ENCODE data around the gene WDFY3.

Gene WDFY3

DNA sequence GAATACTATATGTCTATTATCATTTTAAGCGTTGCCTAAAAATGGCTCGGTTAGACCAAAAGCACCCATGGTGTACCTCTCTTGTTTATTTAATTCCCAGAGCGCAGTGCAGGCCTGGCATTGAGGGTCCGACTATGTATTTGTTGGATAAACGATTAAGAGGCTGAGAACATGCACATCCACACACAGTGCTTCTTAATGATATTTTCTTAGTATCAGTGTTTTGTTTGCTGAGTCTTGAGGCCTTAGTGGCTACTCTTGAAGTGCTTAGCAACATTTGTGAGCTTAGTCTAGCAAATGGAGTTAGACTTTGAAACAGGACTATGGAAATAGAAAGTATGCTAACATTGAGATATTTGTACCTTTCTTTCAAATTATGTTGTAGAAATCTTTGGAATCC is 339.8 kb downstream of the WDFY3 start:
- no peaks in the 10 kb centered on the region for H3K9me3 Mint-ChIP-seq
- H3K4me1 Mint-ChIP-seq (ENCODE audit: low read depth), result no peaks in the 10 kb centered on the region
- H3K27me3 Mint-ChIP-seq, result no peaks in the 10 kb centered on the region
- no peaks in the 10 kb centered on the region for H3K36me3 Mint-ChIP-seq (ENCODE audit: low read depth)
- H3K4me3 Mint-ChIP-seq, result no peak overlapping the region
- H3K27ac Mint-ChIP-seq, result no peak overlapping the region
- no peak for DNase-seq

DNA sequence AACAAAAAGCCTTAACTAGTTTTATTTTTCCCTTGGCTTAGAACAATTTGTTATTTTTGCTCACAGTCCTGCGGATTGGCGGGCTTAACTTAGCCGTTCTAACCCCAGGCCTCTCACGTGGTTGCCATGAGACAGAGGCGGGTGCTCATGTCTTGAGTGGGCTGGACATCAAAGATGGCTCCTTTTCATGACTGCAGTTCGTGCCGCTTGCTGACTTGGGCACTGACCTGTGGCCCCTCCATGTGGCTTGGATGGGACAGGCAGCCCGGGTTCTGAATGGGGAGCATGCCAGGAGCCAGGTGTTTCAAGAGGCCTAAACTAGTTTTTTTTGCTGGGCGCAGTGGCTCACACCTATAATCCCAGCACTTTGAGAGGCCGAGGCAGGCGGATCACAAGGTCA is 342.8 kb downstream of the WDFY3 start:
- no peak for DNase-seq
- no peaks in the 10 kb centered on the region for H3K9me3 Mint-ChIP-seq
- H3K4me3 Mint-ChIP-seq, result no peak overlapping the region
- H3K36me3 Mint-ChIP-seq (ENCODE audit: low read depth), result no peaks in the 10 kb centered on the region
- H3K27me3 Mint-ChIP-seq, result no peaks in the 10 kb centered on the region
- no peaks in the 10 kb centered on the region for H3K4me1 Mint-ChIP-seq (ENCODE audit: low read depth)
- no peak overlapping the region for H3K27ac Mint-ChIP-seq

GRCh38 chr4:84622959-84623358 is 343.5 kb downstream of the WDFY3 start:
- no peaks in the 10 kb centered on the region for H3K9me3 Mint-ChIP-seq
- H3K27me3 Mint-ChIP-seq, result no peaks in the 10 kb centered on the region
- no peak for DNase-seq
- H3K4me3 Mint-ChIP-seq, result no peak overlapping the region
- no peaks in the 10 kb centered on the region for H3K4me1 Mint-ChIP-seq (ENCODE audit: low read depth)
- no peak overlapping the region for H3K27ac Mint-ChIP-seq
- H3K36me3 Mint-ChIP-seq (ENCODE audit: low read depth), result no peaks in the 10 kb centered on the region
